Neural cell (in vitro differentiated cells): ENCODE data around the gene RNF138. TPM values are rescaled to one million over a fixed set of nuclear protein-coding genes. Genes with fewer than 3 reads are reported as not detected.

ENCODE experiments used
- H2AFZ ChIP-seq: fragments of 200-600, 300-800 bp; sonication (generic), shearing (Covaris generic); 2 replicates; pipeline ENCODE4 v1.6.0; 2014; ENCODE audit warnings: low read depth, mild to moderate bottlenecking, antibody characterized with exemption, low read length, moderate library complexity
- H3F3A ChIP-seq: fragments of 200-600 bp; shearing (Covaris generic); 2 replicates; pipeline ENCODE4 v1.6.1; 2016; ENCODE audit warnings: mild to moderate bottlenecking, moderate library complexity, mixed read lengths, antibody characterized with exemption, low read length; ENCODE audit not compliant: insufficient read depth, poor library complexity, severe bottlenecking
- H3K27ac ChIP-seq: fragments of 200-600, 300-800 bp; sonication (generic), shearing (Covaris generic); 2 replicates; pipeline ENCODE4 v1.5.1; 2014; ENCODE audit warnings: mild to moderate bottlenecking, low read length, moderate library complexity
- H3K27me3 ChIP-seq: fragments of 300-800, 200-600 bp; sonication (generic), shearing (Covaris generic); 2 replicates; pipeline ENCODE4 v1.6.0; 2014; ENCODE audit warnings: mild to moderate bottlenecking, low read depth, low read length, moderate library complexity; ENCODE audit not compliant: insufficient read depth
- H3K36me3 ChIP-seq: fragments of 300-800, 200-600 bp; sonication (generic), shearing (Covaris generic); 2 replicates; pipeline ENCODE4 v1.5.1; 2014; ENCODE audit warnings: mild to moderate bottlenecking, antibody characterized with exemption, low read length, moderate library complexity; ENCODE audit not compliant: insufficient read depth
- H3K4me2 ChIP-seq: fragments of 300-800, 200-600 bp; sonication (generic), shearing (Covaris generic); 2 replicates; pipeline ENCODE4 v1.6.0; 2014; ENCODE audit warnings: mild to moderate bottlenecking, low read length
- H3K4me3 ChIP-seq: fragments of 300-800, 200-600 bp; sonication (generic), shearing (Covaris generic); 2 replicates; pipeline ENCODE4 v1.5.1; 2014; ENCODE audit warnings: mild to moderate bottlenecking, low read length, moderate library complexity
- H3K79me2 ChIP-seq: fragments of 200-600 bp; shearing (Covaris generic); replicated peaks from 2 replicates; pipeline ENCODE4 v1.6.0; 2014; ENCODE audit warnings: mild to moderate bottlenecking, low read length, moderate library complexity; ENCODE audit not compliant: insufficient read depth
- H3K9ac ChIP-seq: fragments of 300-800, 200-600 bp; sonication (generic), shearing (Covaris generic); 2 replicates; pipeline ENCODE4 v1.6.1; 2016; ENCODE audit warnings: mild to moderate bottlenecking, low read length, mixed read lengths
- H3K9me2 ChIP-seq: fragments of 200-600 bp; shearing (Covaris generic); 2 replicates; pipeline ENCODE4 v1.6.1; 2016; ENCODE audit warnings: mild to moderate bottlenecking, low read length, mixed read lengths; ENCODE audit not compliant: insufficient read depth
- H3K9me3 ChIP-seq: fragments of 200-600, 300-800 bp; sonication (generic), shearing (Covaris generic); 2 replicates; pipeline ENCODE4 v1.6.1; 2016; ENCODE audit warnings: mild to moderate bottlenecking, mixed run types, low read length, moderate library complexity, mixed read lengths
- H4K20me1 ChIP-seq: fragments of 200-600 bp; shearing (Covaris generic); 2 replicates; pipeline ENCODE4 v1.6.1; 2016; ENCODE audit warnings: mild to moderate bottlenecking, mixed run types; ENCODE audit not compliant: insufficient read depth
- EP300 ChIP-seq: fragments of 450-650 bp; conservative IDR thresholded peaks from 2 replicates; pipeline ENCODE4 v1.6.1; 2014; ENCODE audit warnings: antibody characterized with exemption, mild to moderate bottlenecking, moderate library complexity; ENCODE audit not compliant: poor library complexity, severe bottlenecking
- POLR2AphosphoS5 ChIP-seq: IDR thresholded peaks from 2 replicates; pipeline ENCODE4 v1.6.1; 2012
- SMC3 ChIP-seq: fragments of 450-650 bp; conservative IDR thresholded peaks from 2 replicates; pipeline ENCODE4 v1.6.1; 2014; ENCODE audit warnings: antibody characterized with exemption, mild to moderate bottlenecking, moderate library complexity; ENCODE audit not compliant: poor library complexity
- TAF1 ChIP-seq: IDR thresholded peaks from 2 replicates; pipeline ENCODE4 v1.6.1; 2012; ENCODE audit warnings: low read depth
- polyA plus RNA-seq: library from polyadenylated mRNA; depleted of rRNA; stranded (reverse); fragments of >200 nt; gene quantifications from 2 replicates; pipeline ENCODE4 v1.2.3, GENCODE V29; 2014
- TF ChIP-seq, protein P1 (sequence below): fragments of 450-650 bp; IDR thresholded peaks from 2 replicates; pipeline ENCODE4 v1.5.1; 2014; ENCODE audit warnings: antibody characterized with exemption, mild to moderate bottlenecking, moderate library complexity; ENCODE audit not compliant: poor library complexity, severe bottlenecking
- TF ChIP-seq, protein P2 (sequence below): IDR thresholded peaks from 2 replicates; pipeline ENCODE4 v1.6.1; 2012; ENCODE audit warnings: borderline replicate concordance

RNF138 gene
- polyA plus RNA-seq, 1 donor from 2014 or later = 40.3 TPM

DNA sequence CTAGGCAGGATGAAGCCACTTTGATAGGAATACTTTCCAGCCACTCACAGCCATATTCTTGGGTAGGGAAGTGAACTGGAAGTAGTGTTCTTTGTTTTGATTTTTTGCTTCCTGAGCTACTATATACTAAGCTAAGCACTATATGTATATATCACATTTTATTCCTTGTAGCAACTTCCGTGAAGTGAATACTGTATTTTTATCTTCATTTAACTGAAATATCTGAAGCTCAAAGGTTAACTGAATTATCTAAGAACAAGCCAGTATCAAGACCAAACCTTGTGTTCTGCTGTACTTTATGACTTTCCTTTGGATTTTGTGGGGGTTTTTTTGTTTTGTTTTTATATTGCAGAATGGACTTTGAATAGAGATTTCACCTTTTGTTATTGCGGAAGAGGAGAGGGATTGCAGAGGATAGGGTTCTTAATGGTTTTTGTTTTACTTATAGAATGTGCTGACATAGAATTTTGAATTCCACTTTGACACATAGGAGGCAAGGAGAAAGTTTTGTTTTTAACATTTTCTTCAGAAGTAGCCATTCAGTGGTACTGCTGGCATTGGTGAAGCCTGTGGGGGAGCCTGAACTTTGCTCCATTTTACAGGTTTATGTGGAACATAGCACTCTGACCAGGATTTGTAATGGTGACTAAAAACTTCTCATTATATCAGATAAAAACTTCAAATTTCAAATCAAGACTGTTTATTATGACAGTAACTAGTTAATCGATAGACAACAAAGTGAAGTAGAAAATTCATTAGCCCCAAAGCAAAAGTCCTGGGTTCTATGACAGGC, 24.1 kb upstream of the RNF138 start:
- H3K27ac ChIP-seq = no peak overlapping the region
- H3K36me3 ChIP-seq = no peaks in the 10 kb centered on the region
- no peaks in the 10 kb centered on the region for H3K79me2 ChIP-seq
- no peak for TF ChIP-seq TAF1
- no peak for TF ChIP-seq EP300
- TF ChIP-seq, protein P1, sequence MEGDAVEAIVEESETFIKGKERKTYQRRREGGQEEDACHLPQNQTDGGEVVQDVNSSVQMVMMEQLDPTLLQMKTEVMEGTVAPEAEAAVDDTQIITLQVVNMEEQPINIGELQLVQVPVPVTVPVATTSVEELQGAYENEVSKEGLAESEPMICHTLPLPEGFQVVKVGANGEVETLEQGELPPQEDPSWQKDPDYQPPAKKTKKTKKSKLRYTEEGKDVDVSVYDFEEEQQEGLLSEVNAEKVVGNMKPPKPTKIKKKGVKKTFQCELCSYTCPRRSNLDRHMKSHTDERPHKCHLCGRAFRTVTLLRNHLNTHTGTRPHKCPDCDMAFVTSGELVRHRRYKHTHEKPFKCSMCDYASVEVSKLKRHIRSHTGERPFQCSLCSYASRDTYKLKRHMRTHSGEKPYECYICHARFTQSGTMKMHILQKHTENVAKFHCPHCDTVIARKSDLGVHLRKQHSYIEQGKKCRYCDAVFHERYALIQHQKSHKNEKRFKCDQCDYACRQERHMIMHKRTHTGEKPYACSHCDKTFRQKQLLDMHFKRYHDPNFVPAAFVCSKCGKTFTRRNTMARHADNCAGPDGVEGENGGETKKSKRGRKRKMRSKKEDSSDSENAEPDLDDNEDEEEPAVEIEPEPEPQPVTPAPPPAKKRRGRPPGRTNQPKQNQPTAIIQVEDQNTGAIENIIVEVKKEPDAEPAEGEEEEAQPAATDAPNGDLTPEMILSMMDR = no peak
- no peak for TF ChIP-seq SMC3
- no peak overlapping the region for H3K4me3 ChIP-seq
- no peaks in the 10 kb centered on the region for H3K9me3 ChIP-seq
- no peak overlapping the region for H2AFZ ChIP-seq
- no peaks in the 10 kb centered on the region for H3K27me3 ChIP-seq
- H3K9me2 ChIP-seq = no peaks in the 10 kb centered on the region
- no peak overlapping the region for H3K4me2 ChIP-seq
- no peaks in the 10 kb centered on the region for H4K20me1 ChIP-seq
- H3F3A ChIP-seq = no peaks in the 10 kb centered on the region
- no peak overlapping the region for H3K9ac ChIP-seq

DNA sequence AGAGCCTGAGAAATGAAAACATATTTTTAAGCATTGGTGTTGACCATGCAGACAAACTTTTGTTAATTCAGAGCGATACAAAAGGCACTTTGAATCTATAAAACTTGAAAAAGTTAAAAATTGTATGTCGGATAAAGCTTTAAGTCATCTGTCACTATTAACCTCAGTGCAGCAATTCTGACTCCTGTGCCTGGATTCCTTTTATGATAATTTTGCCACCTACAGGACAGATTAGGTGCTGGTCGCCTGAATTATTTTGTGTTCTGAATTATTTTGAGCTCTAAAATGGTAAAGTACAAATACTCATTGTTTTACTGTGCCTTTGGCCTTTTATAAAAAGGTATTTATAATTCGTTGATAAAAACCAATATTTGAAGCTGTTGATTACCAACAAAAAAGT, 19.4 kb upstream of the RNF138 start:
- Histone ChIP-seq H3K36me3 (no peaks in the 10 kb centered on the region), H3K9me3 (no peaks in the 10 kb centered on the region)

More for the DNA sequence above, 19.4 kb upstream of the RNF138 start:
- Histone ChIP-seq H3K79me2 (no peaks in the 10 kb centered on the region), H3K9ac (no peak overlapping the region), H3K27ac (no peak overlapping the region), H2AFZ (no peak overlapping the region), H3K4me2 (no peak overlapping the region), H3K27me3 (no peaks in the 10 kb centered on the region), H4K20me1 (no peaks in the 10 kb centered on the region), H3F3A (no peaks in the 10 kb centered on the region), H3K9me2 (no peaks in the 10 kb centered on the region), H3K4me3 (no peak overlapping the region)
- TF ChIP-seq SMC3 (peak; percentile 26), POLR2AphosphoS5 (no peak)
- TF ChIP-seq, protein P2, sequence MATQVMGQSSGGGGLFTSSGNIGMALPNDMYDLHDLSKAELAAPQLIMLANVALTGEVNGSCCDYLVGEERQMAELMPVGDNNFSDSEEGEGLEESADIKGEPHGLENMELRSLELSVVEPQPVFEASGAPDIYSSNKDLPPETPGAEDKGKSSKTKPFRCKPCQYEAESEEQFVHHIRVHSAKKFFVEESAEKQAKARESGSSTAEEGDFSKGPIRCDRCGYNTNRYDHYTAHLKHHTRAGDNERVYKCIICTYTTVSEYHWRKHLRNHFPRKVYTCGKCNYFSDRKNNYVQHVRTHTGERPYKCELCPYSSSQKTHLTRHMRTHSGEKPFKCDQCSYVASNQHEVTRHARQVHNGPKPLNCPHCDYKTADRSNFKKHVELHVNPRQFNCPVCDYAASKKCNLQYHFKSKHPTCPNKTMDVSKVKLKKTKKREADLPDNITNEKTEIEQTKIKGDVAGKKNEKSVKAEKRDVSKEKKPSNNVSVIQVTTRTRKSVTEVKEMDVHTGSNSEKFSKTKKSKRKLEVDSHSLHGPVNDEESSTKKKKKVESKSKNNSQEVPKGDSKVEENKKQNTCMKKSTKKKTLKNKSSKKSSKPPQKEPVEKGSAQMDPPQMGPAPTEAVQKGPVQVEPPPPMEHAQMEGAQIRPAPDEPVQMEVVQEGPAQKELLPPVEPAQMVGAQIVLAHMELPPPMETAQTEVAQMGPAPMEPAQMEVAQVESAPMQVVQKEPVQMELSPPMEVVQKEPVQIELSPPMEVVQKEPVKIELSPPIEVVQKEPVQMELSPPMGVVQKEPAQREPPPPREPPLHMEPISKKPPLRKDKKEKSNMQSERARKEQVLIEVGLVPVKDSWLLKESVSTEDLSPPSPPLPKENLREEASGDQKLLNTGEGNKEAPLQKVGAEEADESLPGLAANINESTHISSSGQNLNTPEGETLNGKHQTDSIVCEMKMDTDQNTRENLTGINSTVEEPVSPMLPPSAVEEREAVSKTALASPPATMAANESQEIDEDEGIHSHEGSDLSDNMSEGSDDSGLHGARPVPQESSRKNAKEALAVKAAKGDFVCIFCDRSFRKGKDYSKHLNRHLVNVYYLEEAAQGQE = no peak
- TF ChIP-seq, protein P1 = peak; percentile 53
